ENCODE results near the gene FKBP9.

Gene FKBP9

GRCh38 chr7:33012364-33012763 lies 55.1 kb downstream of the FKBP9 start:
- no peak for DNase-seq

GRCh38 chr7:33024189-33024757 lies 67.0 kb downstream of the FKBP9 start:
- DNase-seq, result no peak

- no peak for DNase-seq
Measured at GRCh38 chr7:33035776-33036175, 78.5 kb downstream of the FKBP9 start.

- no peak for DNase-seq
Measured at GRCh38 chr7:33038639-33039038, 81.4 kb downstream of the FKBP9 start.

GRCh38 chr7:33039257-33039902 lies 82.1 kb downstream of the FKBP9 start:
- DNase-seq, result peak; percentile 45

- no peak for DNase-seq
Measured at GRCh38 chr7:33039903-33040292, 82.7 kb downstream of the FKBP9 start.

- peak; percentile 77 for DNase-seq
Measured at GRCh38 chr7:33040803-33041516, 83.7 kb downstream of the FKBP9 start.

GRCh38 chr7:33041631-33042428 lies 84.6 kb downstream of the FKBP9 start:
- DNase-seq, result no peak

- DNase-seq, result peak; percentile 11
Measured at GRCh38 chr7:33043501-33044400, 86.5 kb downstream of the FKBP9 start.

- DNase-seq, result no peak
Measured at GRCh38 chr7:33044401-33044718, 87.1 kb downstream of the FKBP9 start.

- DNase-seq, result no peak
Measured at GRCh38 chr7:33044986-33045385, 87.7 kb downstream of the FKBP9 start.

- DNase-seq, result no peak
Measured at GRCh38 chr7:33048257-33048656, 91.0 kb downstream of the FKBP9 start.

- no peak for DNase-seq
Measured at GRCh38 chr7:33048704-33049103, 91.5 kb downstream of the FKBP9 start.

GRCh38 chr7:33050535-33051318 lies 93.5 kb downstream of the FKBP9 start:
- peak; percentile 38 for DNase-seq

- DNase-seq, result no peak
Measured at GRCh38 chr7:33053721-33054120, 96.5 kb downstream of the FKBP9 start.

GRCh38 chr7:33054261-33054964 lies 97.2 kb downstream of the FKBP9 start:
- DNase-seq, result peak; percentile 47

GRCh38 chr7:33055158-33055557 lies 97.9 kb downstream of the FKBP9 start:
- no peak for DNase-seq

All from activated CD4-positive, alpha-beta T cell treated with anti-CD3 and anti-CD28 coated beads, Interleukin-10, Interleukin-2, amounts not matched to agents 100 ng/mL and 50 ng/mL, durations not matched to agents 16 hours and 8 hours (primary cell).